Endothelial cell of umbilical vein (primary cell): ENCODE results near the gene KLRG1. TPM values are rescaled to one million over a fixed set of nuclear protein-coding genes. Genes with fewer than 3 reads are reported as not detected.

Experiments used
- BruUV-seq: library from RNA; stranded (reverse); fragments of 400-500 nt; replicated peaks from 2 replicates; lab custom pipeline; 2021; lab: Mats Ljungman, UMichigan
- CTCF ChIA-PET: fragments of 300-600, 350-600 bp; sonication (Branson Sonifier 250); formaldehyde crosslinking; loops from one replicate; lab custom pipeline; 2021; ENCODE audit warnings: antibody characterized with exemption, inconsistent platforms; lab: Charles Lee
- POLR2A ChIA-PET: fragments of 300-600, 350-600 bp; sonication (Branson Sonifier 250); formaldehyde crosslinking; loops from one replicate; lab custom pipeline; 2021; ENCODE audit warnings: antibody characterized with exemption, inconsistent platforms; lab: Charles Lee
- DNase-seq: peaks from one replicate; pipeline ENCODE4 v3.0.0-alpha.2; 2011; ENCODE audit warnings: low read depth, low spot score
- FAIRE-seq: peaks from 2 replicates; lab custom pipeline; 2011; peaks lifted over from hg19 to GRCh38; lab: Jason Lieb, UNC
- H2AFZ ChIP-seq: 2 replicates; pipeline ENCODE4 v1.6.0; 2012; ENCODE audit warnings: low read depth, low read length, control low read depth, inconsistent platforms
- H3K27ac ChIP-seq: 2 replicates; pipeline ENCODE4 v1.5.1; 2011; ENCODE audit warnings: low read depth, mild to moderate bottlenecking, control low read depth, low read length, moderate library complexity; ENCODE audit not compliant: insufficient read depth
- H3K27me3 ChIP-seq, 2 experiments: 2 replicates each; pipeline versions ENCODE4 v1.6.0 to v1.6.1; 2011; ENCODE audit warnings: low read length in 2 of 2, mixed read lengths in 1 of 2; ENCODE audit not compliant: control insufficient read depth in 2 of 2, insufficient read depth in 2 of 2
- H3K36me3 ChIP-seq, 2 experiments: 2 replicates in 1 of 2; 3 replicates in 1 of 2; pipeline ENCODE4 v1.5.1; 2011; ENCODE audit warnings: low read length in 2 of 2, mild to moderate bottlenecking in 1 of 2, moderate library complexity in 1 of 2; ENCODE audit not compliant: control insufficient read depth in 2 of 2, insufficient read depth in 2 of 2; ENCODE audit errors: extremely low read depth in 1 of 2
- H3K4me1 ChIP-seq: 3 replicates; pipeline ENCODE4 v1.5.1; 2011; ENCODE audit warnings: mild to moderate bottlenecking, low read length; ENCODE audit not compliant: control insufficient read depth, insufficient read depth; ENCODE audit errors: extremely low read depth
- H3K4me2 ChIP-seq: 2 replicates; pipeline ENCODE4 v1.6.1; 2011; ENCODE audit warnings: low read length, control low read depth, mixed read lengths; ENCODE audit not compliant: insufficient read depth
- H3K4me3 ChIP-seq, 3 experiments: fragments of 200-600 bp in 1 of 3; sonication (generic), shearing (Covaris generic) in 1 of 3; replicated peaks in 1 of 3; 2 replicates each; pipeline ENCODE4 v1.5.1; 2011 to 2016; ENCODE audit warnings: control low read depth in 3 of 3, low read length in 3 of 3, mild to moderate bottlenecking in 2 of 3, inconsistent platforms in 1 of 3, low read depth in 1 of 3, moderate library complexity in 1 of 3; ENCODE audit not compliant: insufficient read depth in 1 of 3
- H3K79me2 ChIP-seq: 2 replicates; pipeline ENCODE4 v1.6.0; 2012; ENCODE audit warnings: low read length, inconsistent platforms; ENCODE audit not compliant: control insufficient read depth, insufficient read depth
- H3K9ac ChIP-seq: replicated peaks from 2 replicates; pipeline ENCODE3; 2011; ENCODE audit warnings: low read length, control low read depth; ENCODE audit not compliant: insufficient read depth; ENCODE audit errors: extremely low read depth
- H3K9me1 ChIP-seq: replicated peaks from 3 replicates; pipeline ENCODE4 v1.6.0; 2011; ENCODE audit warnings: mild to moderate bottlenecking, low read length; ENCODE audit not compliant: control insufficient read depth, insufficient read depth; ENCODE audit errors: extremely low read depth
- H3K9me3 ChIP-seq: replicated peaks from 2 replicates; pipeline ENCODE4 v1.5.1; 2012; ENCODE audit warnings: low read length, inconsistent platforms; ENCODE audit not compliant: control insufficient read depth, insufficient read depth
- H4K20me1 ChIP-seq: replicated peaks from 2 replicates; pipeline ENCODE3; 2011; ENCODE audit warnings: mild to moderate bottlenecking, low read length; ENCODE audit not compliant: control insufficient read depth, insufficient read depth; ENCODE audit errors: extremely low read depth
- CTCF ChIP-seq, 2 donors: IDR thresholded peaks; 1 replicate in 1 of 2; 2 replicates in 1 of 2; pipeline ENCODE4 v1.5.1; 2011; ENCODE audit warnings: low read length in 2 of 2, mild to moderate bottlenecking in 2 of 2, moderate library complexity in 2 of 2, control low read depth in 1 of 2, inconsistent platforms in 1 of 2, low read depth in 1 of 2; ENCODE audit not compliant: insufficient read depth in 1 of 2; ENCODE audit errors: extremely low read depth in 1 of 2
- EZH2 ChIP-seq: IDR thresholded peaks from 2 replicates; pipeline ENCODE4 v1.6.1; 2012; ENCODE audit warnings: borderline replicate concordance, low read depth, mild to moderate bottlenecking, moderate library complexity, low read length, inconsistent platforms; ENCODE audit not compliant: severe bottlenecking
- FOS ChIP-seq: IDR thresholded peaks from 2 replicates; pipeline ENCODE4 v1.6.1; 2011; ENCODE audit warnings: mild to moderate bottlenecking, low read length, moderate library complexity, borderline replicate concordance; ENCODE audit not compliant: insufficient read depth
- GATA2 ChIP-seq: IDR thresholded peaks from 2 replicates; pipeline ENCODE4 v1.7.0; 2011; ENCODE audit warnings: low read depth, mild to moderate bottlenecking, moderate library complexity, mixed read lengths, low read length; ENCODE audit not compliant: insufficient read length, insufficient read depth
- JUN ChIP-seq: IDR thresholded peaks from 2 replicates; pipeline ENCODE4 v1.6.1; 2011; ENCODE audit warnings: borderline replicate concordance, low read depth; ENCODE audit not compliant: insufficient read length, insufficient read depth
- MAX ChIP-seq: IDR thresholded peaks from 2 replicates; pipeline ENCODE4 v1.6.1; 2011; ENCODE audit not compliant: insufficient read depth, insufficient read length
- MYC ChIP-seq: IDR thresholded peaks from one replicate; pipeline ENCODE4 v1.6.1; 2011; ENCODE audit warnings: mild to moderate bottlenecking, low read depth, low read length
- POLR2A ChIP-seq: IDR thresholded peaks from 2 replicates; pipeline ENCODE4 v1.6.1; 2012; ENCODE audit warnings: low read depth, mild to moderate bottlenecking, control low read depth, low read length
- POLR2AphosphoS5 ChIP-seq: IDR thresholded peaks from 2 replicates; pipeline ENCODE4 v1.6.1; 2012; ENCODE audit warnings: low read depth, mild to moderate bottlenecking, control low read depth, low read length, moderate library complexity; ENCODE audit not compliant: insufficient read depth
- dilution Hi-C: fragments of 300-500 bp; cut with MboI; formaldehyde crosslinking; loops from one replicate; pipeline ENCODE4 v1.15.0; 2019; ENCODE audit warnings: low sequenced_read_pairs; ENCODE audit not compliant: extremely low pct_ligation_motif_present
- intact Hi-C: fragments of 100-400 bp; cut with micrococcal nuclease; formaldehyde crosslinking; loops from one replicate; pipeline ENCODE4 v1.10.0; 2022
- polyA plus RNA-seq, 4 experiments: library from polyadenylated mRNA; depleted of rRNA in 3 of 4; stranded (reverse) in 3 of 4; unstranded in 1 of 4; fragments of >200 nt; gene quantifications; 2 replicates each; pipeline versions ENCODE4 v1.2.1 to v1.2.3, GENCODE V29; 2011 to 2012; ENCODE audit warnings: missing spikeins in 1 of 4
- total RNA-seq: library from RNA; stranded (reverse); gene quantifications from 2 replicates; pipeline ENCODE4 v1.2.3, GENCODE V29; 2021

The KLRG1 gene
- total and polyA plus RNA-seq, 2 donors (not counting 3 experiments of a cell fraction or from before 2014, with no cell fraction given): 4.4 to 15.9 TPM

GRCh38 chr12:8943565-8944186 lies 45.7 kb upstream of the KLRG1 start:
- Histone ChIP-seq H3K79me2 (peaks cover 23% of the 10 kb centered on the region), H3K4me2 (no peak overlapping the region), H3K4me1 (peaks cover 11% of the 10 kb centered on the region), H4K20me1 (peaks cover 2% of the 10 kb centered on the region), H3K4me3 (no peak overlapping the region), H3K9me3 (no peaks in the 10 kb centered on the region), H3K36me3 (peaks cover 20 to 21% of the 10 kb centered on the region in 2 experiments), H3K27ac (no peak overlapping the region), H2AFZ (no peak overlapping the region), H3K9ac (no peak overlapping the region), H3K27me3 (no peaks in the 10 kb centered on the region), H3K9me1 (no peaks in the 10 kb centered on the region)
- intact Hi-C loops (no loop called here), dilution Hi-C loops (no loop called here)
- ChIA-PET POLR2A (no interaction called here), CTCF (interaction anchor here (1.2 kb wide), 1 partner anchor 83 kb away, joined by 3 read pairs; no protein-coding TSS in a partner anchor)
- no peak for FAIRE-seq
- no TSS peak for BruUV-seq
- TF ChIP-seq POLR2AphosphoS5: no peak
- TF ChIP-seq POLR2A: no peak
- TF ChIP-seq GATA2: no peak
- TF ChIP-seq MYC: no peak
- no peak for TF ChIP-seq CTCF (IDR thresholded peaks at IDR 0.05; ENCODE audit: extremely low read depth in 1 of 2, insufficient read depth in 1 of 2, low read depth in 1 of 2, low read length in 2 of 2)
- TF ChIP-seq MAX: no peak
- TF ChIP-seq EZH2: no peak
- TF ChIP-seq JUN: no peak
- TF ChIP-seq FOS: no peak
- no peak for DNase-seq
